ENCODE results near the gene EIF4G3.
"Not testable (repeated sequence)": the region's sequence is repeated elsewhere in the genome, so short reads cannot be mapped to it uniquely, and the experiment has no call there.

EIF4G3 gene

DNA sequence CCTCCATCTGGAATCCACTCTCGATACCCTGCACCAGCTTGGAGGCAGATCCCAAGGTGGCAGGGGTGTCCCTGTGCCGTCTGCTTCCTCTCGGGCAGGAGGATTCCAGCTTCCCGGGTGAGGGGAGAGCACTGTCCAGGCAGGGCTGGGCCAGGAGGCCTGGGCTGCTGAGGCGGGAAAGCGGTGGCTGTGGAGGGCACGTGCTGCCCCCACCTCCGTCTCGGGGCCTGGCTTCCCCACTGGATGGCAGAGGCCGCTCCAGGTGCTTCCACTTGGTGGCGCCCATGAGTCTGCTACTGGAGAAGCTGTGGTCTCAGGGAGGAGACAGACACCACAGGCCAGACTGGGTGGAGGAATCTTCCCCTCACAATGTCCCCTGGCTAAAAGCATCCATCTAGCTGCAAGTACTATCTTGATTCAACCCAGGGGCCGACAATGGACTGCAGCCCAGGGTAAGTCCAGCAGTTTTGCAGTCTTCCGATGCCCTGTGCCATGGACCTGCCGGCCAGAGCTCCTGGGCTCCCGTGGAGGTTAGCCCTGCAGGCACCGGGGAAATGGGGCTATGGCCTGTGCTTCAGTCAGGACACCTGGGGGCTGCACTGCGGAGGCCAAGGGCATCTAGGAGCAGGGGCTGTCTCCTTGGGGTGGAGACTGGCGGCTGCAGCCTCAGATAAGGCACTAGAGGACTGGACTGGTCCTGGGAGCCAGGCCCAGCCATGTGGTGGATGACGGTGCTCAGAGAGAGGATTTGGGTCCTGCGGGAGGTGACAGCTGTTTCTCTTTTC lies 41.3 kb upstream of the EIF4G3 start:
- Histone ChIP-seq H3K4me1 (no peaks in the 10 kb centered on the region), H3K27ac (no peak overlapping the region), H3K4me3 (no peak overlapping the region), H3K36me3 (peaks cover 37 to 60% (median 60%) of the 10 kb centered on the region in 3 donors), H3K27me3 (no peaks in the 10 kb centered on the region), H3K9me3 (no peaks in the 10 kb centered on the region)
- TF ChIP-seq, protein P1, sequence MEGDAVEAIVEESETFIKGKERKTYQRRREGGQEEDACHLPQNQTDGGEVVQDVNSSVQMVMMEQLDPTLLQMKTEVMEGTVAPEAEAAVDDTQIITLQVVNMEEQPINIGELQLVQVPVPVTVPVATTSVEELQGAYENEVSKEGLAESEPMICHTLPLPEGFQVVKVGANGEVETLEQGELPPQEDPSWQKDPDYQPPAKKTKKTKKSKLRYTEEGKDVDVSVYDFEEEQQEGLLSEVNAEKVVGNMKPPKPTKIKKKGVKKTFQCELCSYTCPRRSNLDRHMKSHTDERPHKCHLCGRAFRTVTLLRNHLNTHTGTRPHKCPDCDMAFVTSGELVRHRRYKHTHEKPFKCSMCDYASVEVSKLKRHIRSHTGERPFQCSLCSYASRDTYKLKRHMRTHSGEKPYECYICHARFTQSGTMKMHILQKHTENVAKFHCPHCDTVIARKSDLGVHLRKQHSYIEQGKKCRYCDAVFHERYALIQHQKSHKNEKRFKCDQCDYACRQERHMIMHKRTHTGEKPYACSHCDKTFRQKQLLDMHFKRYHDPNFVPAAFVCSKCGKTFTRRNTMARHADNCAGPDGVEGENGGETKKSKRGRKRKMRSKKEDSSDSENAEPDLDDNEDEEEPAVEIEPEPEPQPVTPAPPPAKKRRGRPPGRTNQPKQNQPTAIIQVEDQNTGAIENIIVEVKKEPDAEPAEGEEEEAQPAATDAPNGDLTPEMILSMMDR (IDR thresholded peaks at IDR 0.05) = peak in 1 of 2 experiments; percentile 25
- DNase-seq = peak in 1 of 2 donors; percentile 56
- intact Hi-C loops (cut with DNase I; ENCODE audit: low total_unique reads) = loop anchor here (5.0 kb wide), 1 partner anchor 149 kb away; no protein-coding TSS in a partner anchor

GRCh38 chr1:21216835-21217811 lies 40.4 kb upstream of the EIF4G3 start:
- intact Hi-C loops (cut with DNase I; ENCODE audit: low total_unique reads) = loop anchor here (5.0 kb wide), 1 partner anchor 150 kb away; no protein-coding TSS in a partner anchor
- Histone ChIP-seq H3K27me3 (no peaks in the 10 kb centered on the region), H3K4me3 (no peak overlapping the region), H3K27ac (no peak overlapping the region), H3K9me3 (no peaks in the 10 kb centered on the region), H3K36me3 (peaks cover 36 to 52% (median 51%) of the 10 kb centered on the region in 3 donors), H3K4me1 (no peaks in the 10 kb centered on the region)
- DNase-seq = peak in 1 of 2 donors; percentile 55
- TF ChIP-seq, protein P1 (IDR thresholded peaks at IDR 0.05) = peak; percentile 71 to 73

DNA sequence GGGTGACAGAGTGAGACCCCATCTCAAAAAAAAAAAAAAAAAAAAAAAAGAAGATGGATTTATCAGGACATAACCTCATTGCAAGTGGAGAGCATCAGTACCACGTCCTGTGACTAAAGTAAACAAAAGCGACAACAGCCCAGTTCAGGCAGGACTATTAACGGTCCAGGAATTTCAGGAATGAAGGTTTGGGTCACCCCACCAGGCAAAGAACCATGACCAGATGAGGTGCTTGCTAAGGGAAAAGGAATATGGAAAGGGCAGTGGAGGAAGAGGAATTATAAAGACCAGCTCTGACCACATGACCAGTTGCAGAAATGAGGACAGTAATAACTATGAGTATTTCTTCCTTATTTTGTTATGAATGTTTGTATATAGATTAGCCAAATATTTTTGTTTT lies 35.4 kb upstream of the EIF4G3 start:
- DNase-seq = no peak
- H3K27me3 ChIP-seq = no peaks in the 10 kb centered on the region
- intact Hi-C loops (cut with DNase I; ENCODE audit: low total_unique reads) = no loop called here
- H3K9me3 ChIP-seq = no peaks in the 10 kb centered on the region
- peaks cover 1 to 4% (median 2%) of the 10 kb centered on the region in 3 donors for H3K36me3 ChIP-seq
- TF ChIP-seq, protein P1 (IDR thresholded peaks at IDR 0.05) = no peak
- H3K27ac ChIP-seq = no peak overlapping the region
- no peaks in the 10 kb centered on the region for H3K4me1 ChIP-seq
- H3K4me3 ChIP-seq = no peak overlapping the region

DNA sequence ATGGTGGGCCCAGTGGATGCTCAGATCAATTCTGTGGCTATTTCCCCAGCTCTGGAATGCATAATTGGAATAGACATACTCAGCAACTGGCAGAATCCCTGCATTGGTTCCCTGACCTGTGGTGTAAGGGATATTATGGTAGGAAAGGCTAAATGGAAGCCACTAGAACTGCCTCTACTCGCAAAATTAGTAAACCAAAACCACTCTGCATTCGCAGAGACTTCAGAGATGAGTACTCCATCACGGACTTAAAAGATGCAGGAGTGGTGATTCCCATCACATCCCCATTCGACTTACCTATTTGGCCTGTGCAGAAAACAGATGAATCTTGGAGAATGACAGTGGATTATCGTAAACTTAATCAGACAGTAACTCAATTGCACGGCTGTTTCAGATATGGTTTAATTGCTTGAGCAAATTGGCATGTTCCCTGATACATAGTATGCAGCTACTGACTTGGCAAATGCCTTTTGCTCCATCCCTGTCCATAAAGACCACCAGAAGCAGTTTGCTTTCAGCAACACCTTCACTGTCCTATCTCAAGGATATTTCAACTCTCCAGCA lies 31.5 kb upstream of the EIF4G3 start:
- H3K9me3 ChIP-seq; H3K4me1 ChIP-seq; H3K27ac ChIP-seq; H3K27me3 ChIP-seq; H3K4me3 ChIP-seq; H3K36me3 ChIP-seq; DNase-seq; intact Hi-C loops (cut with DNase I; ENCODE audit: low total_unique reads): not testable (repeated sequence)

GRCh38 chr1:21206117-21206516 lies 29.4 kb upstream of the EIF4G3 start:
- no peak for DNase-seq
- Histone ChIP-seq H3K27me3 (no peaks in the 10 kb centered on the region), H3K27ac (no peak overlapping the region), H3K4me1 (no peaks in the 10 kb centered on the region), H3K36me3 (no peaks in the 10 kb centered on the region), H3K4me3 (no peak overlapping the region), H3K9me3 (no peaks in the 10 kb centered on the region)
- intact Hi-C loops (cut with DNase I; ENCODE audit: low total_unique reads) = no loop called here
- TF ChIP-seq, protein P1 (IDR thresholded peaks at IDR 0.05) = no peak

Measured in tibial artery (tissue), 4 donors.